Loucy (cell line): ENCODE measurements around the gene CCDC85C.

Experiments
- CTCF ChIP-seq: fragments of 200-600 bp; sonication (generic); conservative IDR thresholded peaks from 2 replicates; pipeline ENCODE4 v1.5.1; 2014; ENCODE audit warnings: mild to moderate bottlenecking, antibody characterized with exemption, low read length
- EZH2phosphoT487 ChIP-seq: fragments of 200-600 bp; IDR thresholded peaks from 2 replicates; pipeline ENCODE4 v1.6.1; 2018; ENCODE audit warnings: antibody characterized with exemption, mild to moderate bottlenecking, moderate library complexity, borderline replicate concordance

DNA sequence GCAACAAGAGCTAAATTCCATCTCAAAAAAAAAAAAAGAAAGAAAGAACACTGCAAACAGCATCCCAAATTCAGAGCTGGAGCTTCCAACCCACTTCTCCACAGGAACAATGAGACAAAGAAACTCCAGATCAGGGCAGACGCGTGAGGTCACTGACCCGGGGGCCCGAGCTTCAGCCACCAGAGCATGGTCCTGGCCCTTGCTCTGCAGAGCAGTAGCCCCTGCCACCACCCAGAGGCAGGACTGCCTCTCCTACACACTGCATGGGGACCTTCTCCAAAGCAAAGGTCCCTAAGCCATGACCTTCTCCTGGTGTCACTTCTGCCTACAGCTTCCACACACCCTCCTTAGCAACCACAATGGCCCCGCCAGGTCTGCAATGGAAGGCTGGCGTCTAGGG is 69.7 kb downstream of the CCDC85C start:
- TF ChIP-seq CTCF (no peak), EZH2phosphoT487 (no peak)
